ENCODE data around the gene TASP1. TPM values are rescaled to one million over a fixed set of nuclear protein-coding genes. Genes with fewer than 3 reads are reported as not detected.
A peak's percentile ranks its signal among the peaks of the same experiment; 100 is the strongest.

The TASP1 gene
- total and polyA plus RNA-seq, 7 donors = 4.8 to 13.0 (median 8.3) TPM

DNA sequence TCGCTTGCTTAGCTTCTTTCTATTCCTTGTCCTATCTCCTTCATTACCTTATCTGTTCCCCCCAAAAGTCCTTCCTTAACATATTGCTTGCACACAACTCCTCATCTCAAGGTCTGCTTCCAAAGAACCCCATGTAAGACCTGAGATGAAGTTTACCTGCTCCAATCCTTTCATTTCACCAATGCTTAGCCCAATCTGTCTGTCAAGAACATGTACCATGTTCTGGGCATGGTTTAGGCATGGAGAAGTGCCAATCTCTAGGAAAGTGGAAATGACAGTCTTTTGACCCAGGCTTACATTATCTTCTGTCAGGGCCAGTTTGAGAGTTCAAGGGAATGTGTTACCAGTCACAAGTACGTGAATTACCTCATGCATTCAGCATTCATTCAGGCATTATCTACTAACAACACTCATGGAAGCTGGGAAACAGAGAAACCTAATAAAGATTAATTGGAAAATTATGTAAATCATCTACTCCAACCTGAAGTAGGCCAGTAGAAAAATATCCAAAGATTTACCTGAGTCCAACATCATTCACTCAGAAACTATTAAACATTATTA, 15.8 kb upstream of the TASP1 start:
- Histone ChIP-seq H3K36me3 (no peaks in the 10 kb centered on the region), H3K4me3 (no peak overlapping the region), H3K27me3 (no peaks in the 10 kb centered on the region), H3K27ac (no peak overlapping the region), H3K9me3 (no peaks in the 10 kb centered on the region), H3K4me1 (no peaks in the 10 kb centered on the region)
- intact Hi-C loops (cut with DNase I) = no loop called here
- no peak for TF ChIP-seq POLR2A (IDR thresholded peaks at IDR 0.05)
- TF ChIP-seq EP300 (IDR thresholded peaks at IDR 0.05) = no peak
- no peak for TF ChIP-seq CTCF (IDR thresholded peaks at IDR 0.05)
- no peak for TF ChIP-seq POLR2AphosphoS5 (IDR thresholded peaks at IDR 0.05)
- WGBS, 2 donors = 68 to 90% methylated on average over 2 of the region's 2 CpGs
- DNase-seq = no peak

- Histone ChIP-seq H3K9me3 (no peaks in the 10 kb centered on the region), H3K4me3 (no peak overlapping the region), H3K4me1 (no peaks in the 10 kb centered on the region), H3K27me3 (no peaks in the 10 kb centered on the region), H3K27ac (no peak overlapping the region), H3K36me3 (no peaks in the 10 kb centered on the region)
- intact Hi-C loops (cut with DNase I) = no loop called here
- DNase-seq = no peak
- no peak for TF ChIP-seq POLR2AphosphoS5 (IDR thresholded peaks at IDR 0.05)
- TF ChIP-seq EP300 (IDR thresholded peaks at IDR 0.05) = no peak
- WGBS, 2 donors = 40 to 75% methylated on average over 2 of the region's 2 CpGs
Measured at GRCh38 chr20:13650474-13650873, 11.7 kb upstream of the TASP1 start.

GRCh38 chr20:13648291-13649228, 9.8 kb upstream of the TASP1 start:
- intact Hi-C loops (cut with DNase I) = no loop called here
- H3K9me3 ChIP-seq = no peaks in the 10 kb centered on the region
- 84 to 89% methylated on average over 10 of the region's 10 CpGs for WGBS, 2 donors
- peak overlapping the region in 1 of 4 donors; percentile 28 for H3K27ac ChIP-seq
- H3K4me3 ChIP-seq = no peak overlapping the region
- DNase-seq = no peak
- no peaks in the 10 kb centered on the region for H3K36me3 ChIP-seq
- no peaks in the 10 kb centered on the region for H3K27me3 ChIP-seq
- no peaks in the 10 kb centered on the region for H3K4me1 ChIP-seq
- TF ChIP-seq EP300 (IDR thresholded peaks at IDR 0.05) (no peak), POLR2AphosphoS5 (IDR thresholded peaks at IDR 0.05) (no peak), POLR2A (IDR thresholded peaks at IDR 0.05) (no peak), CTCF (IDR thresholded peaks at IDR 0.05) (no peak)

DNA sequence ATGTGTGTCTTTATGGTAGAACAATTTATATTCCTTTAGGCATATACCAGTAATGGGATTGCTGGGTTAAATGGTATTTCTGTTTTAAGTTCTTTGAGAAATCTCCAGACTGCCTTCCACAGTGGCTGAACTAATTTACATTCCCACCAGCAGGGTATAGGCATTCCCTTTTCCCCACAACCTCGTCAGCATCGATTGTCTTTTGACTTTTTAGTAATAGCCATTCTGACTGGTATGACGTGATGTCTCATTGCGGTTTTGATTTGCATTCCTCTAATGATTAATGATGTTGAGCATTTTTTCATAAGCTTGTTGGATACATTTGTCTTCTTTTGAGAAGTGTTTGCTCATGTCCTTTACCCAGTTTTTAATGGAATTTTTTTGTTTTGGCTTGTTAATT, 5.3 kb upstream of the TASP1 start:
- Histone ChIP-seq H3K27ac (no peak overlapping the region), H3K4me1 (peaks cover 0 to 4% (median 2%) of the 10 kb centered on the region in 4 donors), H3K9me3 (no peaks in the 10 kb centered on the region), H3K4me3 (no peak overlapping the region), H3K27me3 (no peaks in the 10 kb centered on the region), H3K36me3 (no peaks in the 10 kb centered on the region)
- DNase-seq = no peak
- intact Hi-C loops (cut with DNase I) = no loop called here
- TF ChIP-seq POLR2A (IDR thresholded peaks at IDR 0.05) (no peak), POLR2AphosphoS5 (IDR thresholded peaks at IDR 0.05) (no peak), CTCF (IDR thresholded peaks at IDR 0.05) (no peak), EP300 (IDR thresholded peaks at IDR 0.05) (no peak)
- WGBS, 2 donors = 84 to 85% methylated on average over 4 of the region's 4 CpGs

DNA sequence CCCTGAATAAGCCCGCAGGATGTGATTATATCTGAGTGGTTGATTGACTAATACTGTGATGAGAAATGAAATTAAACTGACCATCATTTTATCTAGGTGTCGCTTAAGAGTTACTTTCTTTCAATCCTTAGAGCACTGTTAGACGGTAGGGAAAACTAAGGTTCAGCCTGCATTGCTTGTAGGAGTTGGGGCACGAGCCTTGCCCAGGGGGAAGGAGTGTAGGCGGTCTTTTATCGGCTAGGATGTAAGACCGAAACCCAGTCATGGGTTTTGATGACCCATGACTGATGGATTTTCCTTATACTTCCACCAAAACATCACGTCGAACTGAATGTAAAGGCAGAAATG, 392 bp upstream of the TASP1 start:
- 2 to 7% methylated on average over 9 of the region's 9 CpGs for WGBS, 2 donors
- peak overlapping the region; percentile 74 to 81 (median 80) for H3K27ac ChIP-seq

More for the DNA sequence above, 392 bp upstream of the TASP1 start:
- Histone ChIP-seq H3K27me3 (no peaks in the 10 kb centered on the region), H3K4me3 (peak overlapping the region; percentile 79 to 99 (median 94)), H3K36me3 (no peaks in the 10 kb centered on the region), H3K9me3 (no peaks in the 10 kb centered on the region), H3K4me1 (peaks cover 0 to 13% (median 11%) of the 10 kb centered on the region in 4 donors)
- intact Hi-C loops (cut with DNase I) = loop anchor here (2.0 to 10.0 kb wide), 2 partner anchors 146 to 314 kb away; partner anchors contain the start of genes ESF1 and NDUFAF5
- no peak for DNase-seq
- TF ChIP-seq POLR2AphosphoS5 (IDR thresholded peaks at IDR 0.05) (no peak), CTCF (IDR thresholded peaks at IDR 0.05) (no peak), EP300 (IDR thresholded peaks at IDR 0.05) (no peak), POLR2A (IDR thresholded peaks at IDR 0.05) (no peak)
